CD4-positive, alpha-beta T cell treated with Interleukin-2 at 100 ng/mL for 4 hours (primary cell): ENCODE measurements around the gene TMEM178A.
"Not testable (repeated sequence)": the region's sequence is repeated elsewhere in the genome, so short reads cannot be mapped to it uniquely, and the experiment has no call there.

Experiments used
- DNase-seq: peaks from one replicate; pipeline ENCODE4 v3.0.0-alpha.2; 2020; ENCODE audit warnings: low spot score

The TMEM178A gene

GRCh38 chr2:39665811-39666490 lies at the start of gene TMEM178A:
TSS of gene TMEM178A (plus strand) at chr2:39665917. CDS start at chr2:39665975, 58 bp downstream.
- DNase-seq = no peak

GRCh38 chr2:39618236-39618635 lies 47.5 kb upstream of the TMEM178A start:
- DNase-seq = no peak

GRCh38 chr2:39618736-39619135 lies 47.0 kb upstream of the TMEM178A start:
- no peak for DNase-seq

GRCh38 chr2:39620067-39620466 lies 45.6 kb upstream of the TMEM178A start:
- DNase-seq = no peak

GRCh38 chr2:39621596-39621995 lies 44.1 kb upstream of the TMEM178A start:
- no peak for DNase-seq

GRCh38 chr2:39622860-39623259 lies 42.9 kb upstream of the TMEM178A start:
- DNase-seq = no peak

DNA sequence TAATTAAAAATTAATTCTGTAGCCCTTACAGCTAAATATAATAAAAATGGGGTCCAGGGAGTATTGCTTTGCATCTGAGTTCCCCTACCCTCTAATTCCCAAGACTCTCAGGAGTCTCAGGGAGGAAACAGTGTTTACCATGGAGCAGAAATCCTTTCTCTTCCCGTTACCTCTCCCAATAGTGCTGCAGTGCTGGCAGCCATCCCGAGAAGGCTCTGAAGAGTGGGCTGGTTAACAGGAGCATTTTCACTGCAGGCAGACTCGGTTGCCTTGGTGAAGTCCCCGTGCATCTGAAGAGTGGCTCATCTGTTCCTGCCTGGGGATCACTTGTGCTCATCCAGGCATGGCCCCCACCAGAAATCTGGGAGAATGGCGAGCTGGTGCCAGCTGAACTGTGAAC lies 41.8 kb upstream of the TMEM178A start:
- DNase-seq = no peak

GRCh38 chr2:39625193-39625926 lies 40.4 kb upstream of the TMEM178A start:
- no peak for DNase-seq

DNA sequence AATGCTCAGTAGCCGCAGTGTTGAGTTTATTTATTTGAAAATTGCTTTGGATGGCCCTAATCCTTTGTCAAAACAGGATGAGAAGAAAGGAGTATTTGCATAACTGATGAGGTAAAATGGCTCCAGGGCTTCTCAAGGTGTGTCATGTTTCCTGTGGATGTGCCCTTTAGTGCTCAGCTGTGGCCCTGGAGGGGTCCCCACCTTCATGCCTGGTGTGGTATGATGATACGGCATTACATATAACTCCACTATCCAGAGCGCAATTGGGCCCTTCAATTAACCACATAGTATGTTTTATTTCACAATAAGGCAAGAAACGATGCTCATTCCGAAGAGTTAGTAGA lies 39.8 kb upstream of the TMEM178A start:
- DNase-seq = no peak

- not testable (repeated sequence) for DNase-seq
These were observed 37.4 kb upstream of the TMEM178A start for GRCh38 chr2:39628346-39628745.

GRCh38 chr2:39629646-39630045 lies 36.1 kb upstream of the TMEM178A start:
- DNase-seq = no peak

DNA sequence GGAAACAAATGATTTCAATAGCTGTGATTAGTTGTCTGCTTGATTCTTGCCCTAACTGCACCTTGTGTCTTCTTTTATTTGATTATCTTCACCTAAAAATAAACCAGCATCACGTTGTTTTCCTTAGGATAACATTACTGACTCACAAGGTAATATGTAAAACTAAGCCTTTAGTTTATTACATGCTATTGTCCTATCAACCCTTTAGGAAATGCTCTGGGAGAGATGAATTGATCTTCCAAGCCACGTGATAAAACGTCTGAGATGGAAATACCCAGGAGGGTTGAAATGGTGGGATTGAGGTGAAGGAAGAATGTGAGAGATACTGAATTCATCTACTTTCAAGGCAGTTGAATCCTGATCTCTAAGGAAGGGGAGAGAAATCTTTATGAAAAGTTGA lies 34.5 kb upstream of the TMEM178A start:
- DNase-seq = no peak

DNA sequence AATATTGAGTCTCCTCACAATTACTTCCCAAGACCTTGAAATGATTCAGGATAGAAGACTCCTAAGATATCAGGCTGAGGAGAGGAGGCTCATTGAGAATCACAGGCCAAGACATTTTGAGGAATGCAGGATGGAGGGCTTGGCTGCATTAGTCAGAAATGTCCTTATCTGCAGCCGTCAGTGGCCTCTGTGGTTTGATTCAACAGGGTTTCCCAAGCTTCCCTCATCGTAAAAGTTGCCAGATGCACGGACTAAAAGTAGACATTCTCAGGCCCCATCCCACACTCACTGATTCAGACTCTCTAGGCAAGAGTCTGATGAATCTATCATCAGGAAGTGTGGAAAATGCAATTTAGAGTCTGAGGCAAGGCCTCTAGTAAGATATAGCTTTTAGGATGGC lies 34.0 kb upstream of the TMEM178A start:
- no peak for DNase-seq

DNA sequence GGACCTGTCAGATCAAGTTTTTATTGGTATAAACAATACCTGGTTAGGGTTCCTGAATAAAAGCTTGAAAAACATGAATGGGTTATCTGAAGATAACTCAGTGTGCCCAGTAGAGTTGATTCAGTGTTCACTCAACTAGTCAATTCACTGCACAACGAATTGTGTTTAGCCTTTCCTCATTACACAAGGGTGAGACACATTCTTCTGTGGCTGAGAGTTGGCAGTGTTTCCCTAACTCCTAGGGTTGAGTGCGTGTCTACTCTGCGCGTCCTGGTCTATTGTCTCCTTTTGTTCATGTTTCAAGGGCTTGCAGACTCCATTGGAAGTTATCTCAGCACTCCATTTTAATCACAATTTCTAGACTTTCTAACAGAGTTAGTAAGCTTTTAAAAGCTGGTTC lies 32.8 kb upstream of the TMEM178A start:
- DNase-seq = no peak

- no peak for DNase-seq
These were observed 29.4 kb upstream of the TMEM178A start for GRCh38 chr2:39636306-39636705.

DNA sequence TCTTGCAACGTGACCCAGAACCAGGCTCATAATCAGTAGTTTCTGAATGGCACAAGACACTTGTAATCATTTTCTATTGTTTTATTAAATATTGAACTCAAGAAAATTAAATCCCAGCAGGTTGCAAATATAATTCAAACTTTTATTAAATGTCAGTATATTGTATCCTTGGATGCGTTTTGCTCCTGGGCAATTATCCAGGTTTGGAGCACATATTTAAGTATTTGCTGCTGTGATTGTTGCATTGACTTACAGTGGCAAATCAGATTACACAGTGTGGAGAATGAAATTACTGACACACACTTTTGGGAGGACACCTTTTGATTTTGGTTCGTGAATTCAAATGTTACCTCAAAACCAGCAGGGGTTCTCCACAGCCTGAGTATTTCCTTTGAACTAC lies 27.1 kb upstream of the TMEM178A start:
- no peak for DNase-seq

DNA sequence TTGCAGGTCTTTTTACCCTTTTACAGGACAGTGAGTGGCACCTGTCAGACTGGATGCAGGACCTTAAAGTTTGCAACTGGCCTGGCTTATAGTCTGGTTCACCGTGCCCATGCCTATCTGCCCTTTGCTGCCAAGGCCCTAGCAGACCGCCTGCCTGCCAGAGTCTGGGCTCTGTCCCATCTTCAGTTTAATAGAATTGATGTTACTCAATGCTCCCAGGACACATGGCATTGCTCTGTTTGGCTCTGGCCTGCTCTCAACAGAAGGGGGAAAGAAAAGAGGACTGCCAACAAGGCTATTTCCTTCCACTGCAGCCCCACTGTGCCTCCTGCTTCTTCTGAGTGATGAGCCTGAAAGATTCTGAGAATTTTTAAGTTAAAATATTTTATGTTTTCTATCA lies 25.6 kb upstream of the TMEM178A start:
- no peak for DNase-seq

GRCh38 chr2:39640681-39641080 lies 25.0 kb upstream of the TMEM178A start:
- no peak for DNase-seq

DNA sequence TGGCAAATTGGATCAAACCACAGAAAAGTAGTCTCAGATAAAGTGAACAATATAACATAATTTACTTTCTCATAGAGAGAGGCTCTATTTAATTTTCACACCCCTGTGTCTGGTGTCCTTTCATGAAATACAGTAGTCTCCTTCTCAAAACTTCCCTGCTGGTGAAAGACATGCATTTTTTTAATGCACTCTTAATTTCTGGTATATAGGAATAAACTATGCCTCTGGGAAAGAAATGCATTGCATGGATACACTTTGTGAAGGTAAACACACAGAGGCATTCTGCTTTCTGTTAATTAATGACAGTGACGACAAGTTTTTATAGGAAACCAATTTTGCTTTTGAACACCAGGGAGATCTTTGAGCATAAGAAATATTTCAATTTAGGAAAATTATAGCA lies 24.1 kb upstream of the TMEM178A start:
- no peak for DNase-seq

DNA sequence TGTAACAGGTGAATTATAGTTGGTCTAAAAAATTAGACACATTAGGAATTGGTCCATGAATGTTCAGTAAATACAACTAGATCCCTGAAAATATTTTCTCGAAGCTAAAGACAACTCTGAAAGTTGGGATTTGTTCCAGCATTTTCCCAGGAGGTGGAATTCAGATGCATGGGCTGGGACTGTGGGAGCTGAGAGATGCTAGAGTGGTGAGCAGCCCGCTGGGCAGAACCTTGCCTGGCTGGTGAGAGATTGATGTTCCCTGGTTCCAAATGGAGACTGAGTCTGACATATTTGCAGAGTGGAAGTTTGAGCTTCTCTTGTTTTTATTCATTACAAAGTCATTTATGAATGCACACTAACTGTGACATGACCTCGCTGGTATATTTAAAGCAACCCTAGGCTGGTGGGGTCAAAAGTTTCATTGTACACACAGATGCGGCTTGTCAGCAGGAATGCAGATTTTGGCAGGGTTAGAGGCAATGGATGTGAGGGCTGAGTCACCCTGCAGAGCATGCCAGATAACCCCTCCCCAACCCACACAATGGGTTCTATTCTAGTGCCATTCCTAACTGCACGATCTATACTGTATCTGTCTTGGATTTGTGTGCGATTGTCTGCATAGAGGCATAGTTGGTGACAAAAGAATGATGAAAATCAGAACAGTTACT lies 23.5 kb upstream of the TMEM178A start:
- no peak for DNase-seq

DNA sequence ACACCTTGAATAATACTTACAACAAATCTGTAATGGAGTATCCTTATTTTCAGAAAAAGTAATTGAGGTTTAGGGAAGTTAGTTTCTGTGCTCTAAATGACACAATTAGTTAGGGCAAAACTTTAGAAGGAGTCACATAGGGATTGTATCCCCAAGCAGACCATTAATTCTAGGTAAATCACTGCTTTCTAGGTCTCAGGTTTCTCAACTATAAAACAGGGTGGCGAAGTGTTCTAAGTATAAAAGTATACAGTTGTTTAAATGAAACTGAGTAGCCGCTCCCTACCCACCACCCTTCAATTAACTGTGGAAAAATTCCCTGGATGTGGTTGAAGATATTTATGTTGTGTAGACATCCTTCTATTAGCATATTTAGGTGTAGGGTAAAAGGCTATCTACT lies 19.9 kb upstream of the TMEM178A start:
- DNase-seq = no peak

DNA sequence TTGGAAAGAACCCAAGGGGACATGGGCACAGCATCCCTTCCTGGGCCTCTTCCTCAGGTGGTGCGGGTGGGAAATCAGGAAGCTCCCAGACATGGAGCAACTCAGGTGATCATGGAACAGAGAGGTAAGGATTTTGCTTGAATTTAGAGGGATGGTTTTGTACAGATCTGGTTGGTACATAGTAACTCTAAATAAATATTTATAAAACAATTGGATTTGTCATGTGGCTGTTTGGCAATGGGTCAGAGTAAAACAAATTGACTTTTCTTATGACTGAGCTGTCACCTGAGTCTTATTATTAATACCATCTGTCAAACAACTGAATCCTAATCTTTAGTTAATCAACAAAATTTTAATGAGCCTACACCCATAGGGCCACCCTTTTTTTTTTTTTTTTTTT lies 19.4 kb upstream of the TMEM178A start:
- no peak for DNase-seq

GRCh38 chr2:39647104-39647765 lies 18.5 kb upstream of the TMEM178A start:
- no peak for DNase-seq
